GM10847 (cell line): ENCODE measurements around the gene CCDC196.

Source experiments
- POLR2A ChIP-seq: IDR thresholded peaks from 2 replicates; pipeline ENCODE4 v1.6.1; 2011; ENCODE audit not compliant: insufficient read length; ENCODE audit errors: extremely low read depth

The CCDC196 gene, protein sequence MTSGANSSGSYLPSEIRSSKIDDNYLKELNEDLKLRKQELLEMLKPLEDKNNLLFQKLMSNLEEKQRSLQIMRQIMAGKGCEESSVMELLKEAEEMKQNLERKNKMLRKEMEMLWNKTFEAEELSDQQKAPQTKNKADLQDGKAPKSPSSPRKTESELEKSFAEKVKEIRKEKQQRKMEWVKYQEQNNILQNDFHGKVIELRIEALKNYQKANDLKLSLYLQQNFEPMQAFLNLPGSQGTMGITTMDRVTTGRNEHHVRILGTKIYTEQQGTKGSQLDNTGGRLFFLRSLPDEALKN

DNA sequence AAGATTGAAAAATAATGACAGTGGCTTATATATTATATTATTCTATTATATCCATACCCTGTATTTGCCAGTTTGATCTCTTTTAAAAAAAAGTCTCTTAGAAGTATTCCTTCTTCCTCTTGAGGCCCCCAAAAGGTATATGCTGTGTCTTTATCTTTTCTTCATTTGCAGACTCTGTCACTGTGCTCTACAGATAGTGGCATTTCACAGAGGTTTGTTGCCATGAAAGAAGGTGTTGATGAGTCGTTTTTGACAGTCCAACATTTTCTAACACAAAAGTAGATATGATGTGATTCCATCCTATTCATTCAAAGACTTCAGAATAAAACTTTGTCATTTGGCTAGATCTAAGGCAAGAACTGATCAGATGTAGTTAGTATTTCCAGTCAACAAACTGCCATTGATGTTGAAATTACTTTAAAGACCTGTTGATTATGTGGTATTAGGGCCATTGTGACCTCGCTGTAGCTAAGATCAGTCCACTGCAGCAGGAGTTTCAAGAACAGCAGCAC lies at the start of gene CCDC196:
Gene CCDC196 (plus strand): TSS at position 462 of the 512 bp plus-strand sequence. CDS start 132 bp downstream, outside the sequence.
- TF ChIP-seq POLR2A: no peak

DNA sequence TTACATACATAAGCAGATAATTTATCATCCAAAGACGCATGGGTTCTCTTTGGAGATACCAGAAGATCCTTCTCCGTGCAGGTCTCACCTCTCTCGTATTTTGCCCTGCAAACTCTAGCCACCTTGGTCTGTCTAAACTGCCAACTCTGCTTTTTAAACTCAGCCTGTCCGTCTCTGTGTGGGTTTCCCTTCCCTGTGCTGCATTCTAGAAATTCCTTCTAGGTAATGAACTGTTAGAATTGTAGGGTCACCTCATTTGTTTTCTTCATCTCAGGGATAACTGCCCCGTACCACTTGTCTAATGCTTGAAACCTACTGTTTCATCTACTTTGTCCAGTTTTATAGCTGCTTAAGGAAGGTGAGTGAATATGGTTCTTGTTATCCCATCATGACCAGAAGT lies 45.4 kb upstream of the CCDC196 start:
- no peak for TF ChIP-seq POLR2A

DNA sequence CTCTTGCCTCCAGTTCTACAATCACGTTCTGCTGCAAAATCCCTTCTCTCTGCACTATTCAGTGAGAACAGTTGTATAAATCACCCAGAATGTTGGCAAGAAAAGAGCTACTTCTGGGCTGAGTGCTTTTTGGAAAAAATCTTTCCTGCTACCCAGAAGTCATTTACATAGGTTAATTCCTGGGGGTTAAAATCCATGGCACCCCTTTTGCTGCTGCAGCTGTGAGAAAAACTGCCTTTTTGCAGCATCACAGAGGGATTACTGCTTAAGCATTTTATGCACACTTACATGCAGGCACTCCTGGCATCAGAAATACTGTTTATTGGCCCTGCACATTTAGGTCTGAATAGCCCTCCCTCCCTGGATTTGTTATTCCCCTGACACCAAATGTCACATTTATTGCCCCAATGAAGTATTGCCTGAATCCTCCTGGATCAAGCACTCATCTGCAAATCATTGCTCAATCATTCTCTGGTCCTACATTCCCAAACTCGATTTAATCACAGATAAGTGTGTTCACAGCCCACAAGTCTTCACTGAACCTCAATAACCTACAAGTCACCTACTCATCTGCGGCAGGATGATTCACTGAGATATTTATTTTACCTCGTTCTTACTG lies 43.1 kb upstream of the CCDC196 start:
- TF ChIP-seq POLR2A: no peak

DNA sequence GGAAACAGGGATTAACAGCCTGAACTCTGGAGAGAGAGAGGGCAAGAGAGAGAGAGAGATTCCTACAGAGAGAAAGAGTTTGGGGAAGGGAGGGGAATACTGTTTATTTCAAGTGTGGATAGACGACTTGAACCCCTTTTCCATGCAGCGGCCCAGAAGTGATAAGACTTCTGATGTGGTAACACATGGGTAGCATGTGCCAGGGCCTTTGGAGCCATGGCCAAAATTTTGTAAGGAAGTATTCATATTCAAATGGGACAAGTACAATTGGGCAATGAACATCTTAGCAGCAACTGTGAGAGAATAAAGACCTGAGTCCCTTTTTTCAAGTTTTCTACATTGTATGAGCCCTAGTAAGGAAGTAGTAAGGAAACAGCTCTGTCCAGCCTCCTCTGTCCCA lies 42.4 kb upstream of the CCDC196 start:
- TF ChIP-seq POLR2A: no peak

DNA sequence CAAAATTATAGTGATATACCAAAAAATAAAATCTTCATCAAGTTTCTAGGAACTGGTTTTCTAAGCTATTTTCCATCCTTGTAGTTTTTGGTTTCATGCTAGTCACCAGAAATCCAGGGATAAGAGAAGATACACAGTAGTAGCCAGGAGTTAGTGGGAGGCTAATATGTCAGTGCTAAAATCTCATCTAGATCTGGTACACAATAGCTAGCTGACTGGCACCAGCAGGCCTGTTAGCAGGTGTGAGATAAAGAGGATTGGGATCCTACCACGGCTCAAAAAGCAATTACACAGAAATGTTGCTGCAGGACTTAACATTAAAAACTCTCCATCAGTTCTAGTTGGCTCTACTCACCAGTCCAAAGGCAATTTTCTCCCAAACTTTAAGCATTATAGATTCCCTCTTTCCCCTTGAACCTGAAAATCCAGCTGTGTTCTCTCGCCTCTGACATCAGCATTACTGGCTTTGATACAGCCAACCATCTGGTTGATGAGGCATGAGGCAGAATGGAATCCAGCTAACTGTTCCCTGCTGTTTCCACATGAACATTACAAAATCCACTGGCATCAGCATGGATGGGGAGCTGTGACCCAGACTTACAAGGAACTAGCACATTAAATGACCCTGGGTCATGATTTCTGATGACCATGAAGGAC lies 41.8 kb upstream of the CCDC196 start:
- TF ChIP-seq POLR2A: no peak

DNA sequence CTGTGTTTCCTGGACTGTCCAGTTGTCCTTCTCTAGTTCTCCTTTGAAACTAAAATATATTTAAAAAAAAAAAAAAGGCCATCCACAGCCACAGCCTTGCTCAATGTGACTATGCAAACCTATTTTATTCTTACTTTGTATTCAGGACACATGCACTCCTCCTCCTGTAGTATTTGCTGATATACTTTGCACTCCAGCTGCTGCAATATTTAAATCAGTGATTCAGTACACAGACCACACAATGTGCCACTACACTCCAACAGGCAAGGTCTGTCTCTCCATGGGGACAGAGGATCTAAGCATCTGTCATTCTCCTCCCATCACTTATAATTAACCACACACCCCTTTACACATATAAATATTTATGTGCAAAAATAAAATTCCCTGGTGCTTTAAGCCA lies 40.2 kb upstream of the CCDC196 start:
- TF ChIP-seq POLR2A: no peak

DNA sequence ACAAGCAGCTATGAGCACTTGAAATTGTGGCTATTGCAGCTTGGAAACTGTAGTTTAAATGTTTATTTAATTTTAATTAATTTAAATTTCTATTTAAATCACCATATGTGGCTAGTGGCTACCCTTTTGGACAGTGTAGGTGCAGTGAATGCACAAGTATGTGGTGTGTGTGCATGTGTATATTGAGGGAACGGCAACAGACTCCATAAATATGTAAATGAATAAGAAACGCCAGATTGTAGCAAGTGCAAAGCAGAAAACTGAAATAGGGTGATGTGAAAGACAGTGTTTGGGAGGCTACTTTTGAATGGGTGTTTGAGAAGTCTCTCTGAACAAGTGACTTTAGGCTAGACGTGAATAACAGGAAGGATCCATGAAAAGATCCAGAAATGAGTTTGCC lies 32.7 kb upstream of the CCDC196 start:
- TF ChIP-seq POLR2A: no peak

DNA sequence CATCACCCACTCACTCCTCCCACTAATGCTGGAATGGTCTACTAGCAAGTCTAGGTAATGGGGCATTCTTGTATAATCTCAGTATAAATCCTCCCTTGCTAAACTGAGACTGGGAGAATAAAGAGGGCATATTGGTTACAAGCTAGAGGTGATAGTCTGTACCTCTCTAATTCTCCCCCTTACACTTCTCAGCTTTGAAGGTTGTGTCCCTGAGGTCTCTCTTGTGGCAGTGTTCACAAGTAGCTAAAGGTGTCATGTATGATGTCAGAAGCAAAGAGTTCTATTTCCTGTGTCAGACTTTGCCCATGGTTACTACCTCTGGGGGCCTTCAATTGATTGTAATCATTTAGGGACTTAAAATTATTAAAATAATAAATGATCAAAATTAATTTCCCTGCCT lies 26.6 kb upstream of the CCDC196 start:
- no peak for TF ChIP-seq POLR2A

DNA sequence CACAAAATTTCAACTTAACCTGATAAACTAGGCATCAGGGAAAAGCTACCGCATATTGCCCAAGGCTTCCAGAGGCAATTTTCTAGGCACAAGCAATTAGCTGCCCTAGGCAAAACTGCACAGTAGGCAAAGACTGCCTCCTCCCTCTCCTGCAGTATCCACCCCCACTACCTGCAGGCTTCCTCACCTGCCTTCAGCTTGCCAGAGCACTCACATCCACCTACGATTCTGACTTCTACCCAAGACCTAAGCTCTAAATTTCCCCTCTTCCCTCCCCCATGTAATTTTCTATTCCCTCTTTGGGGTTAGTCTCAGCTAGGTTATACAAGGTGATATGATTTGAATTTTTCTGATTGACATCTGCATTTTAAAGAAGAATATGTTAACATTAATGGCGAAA lies 21.9 kb upstream of the CCDC196 start:
- TF ChIP-seq POLR2A: no peak

DNA sequence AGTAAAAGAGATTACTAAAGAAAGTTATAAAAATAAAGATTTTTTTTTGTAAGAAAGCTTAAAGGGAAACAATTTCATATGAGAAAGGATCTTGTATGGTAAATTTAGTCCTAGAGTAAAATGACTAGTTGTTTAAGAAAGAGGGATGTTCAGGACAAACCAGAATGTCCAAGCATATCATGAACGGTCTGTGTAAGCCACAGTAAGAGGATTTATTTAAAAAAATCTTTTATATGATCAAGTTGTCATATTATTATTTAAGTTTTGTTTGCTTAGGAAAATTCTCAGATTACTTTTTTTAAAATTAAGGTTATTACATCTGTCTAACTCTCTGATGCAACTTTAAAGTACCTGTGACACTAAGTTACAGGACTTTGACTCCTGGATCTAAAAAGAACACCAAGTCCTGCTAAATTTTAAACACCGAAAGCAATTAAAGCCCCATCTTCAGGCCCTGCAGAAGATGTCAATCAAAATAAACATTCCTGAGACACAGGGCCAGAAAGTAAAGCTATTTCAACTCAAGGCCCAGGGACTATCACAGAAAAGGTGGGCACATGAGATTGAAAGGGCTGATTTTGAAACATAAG lies 17.3 kb upstream of the CCDC196 start:
- TF ChIP-seq POLR2A: no peak

DNA sequence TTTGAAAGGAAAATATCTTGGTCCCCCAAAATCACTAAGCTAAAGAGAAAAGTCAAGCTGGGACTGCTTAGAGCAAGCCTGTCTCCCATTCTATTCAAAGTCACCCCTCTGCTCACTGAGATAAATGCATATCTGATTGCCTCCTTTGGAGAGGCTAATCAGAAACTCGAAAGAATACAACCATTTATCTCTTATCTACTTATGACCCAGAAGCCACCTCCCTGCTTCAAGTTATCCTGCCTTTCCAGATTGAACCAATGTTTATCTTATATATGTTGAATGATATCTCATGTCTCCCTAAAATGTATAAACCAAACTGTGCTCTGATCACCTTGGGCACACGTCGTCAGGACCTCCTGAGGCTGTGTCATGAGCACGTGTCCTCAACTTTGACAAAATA lies 14.6 kb upstream of the CCDC196 start:
- no peak for TF ChIP-seq POLR2A

DNA sequence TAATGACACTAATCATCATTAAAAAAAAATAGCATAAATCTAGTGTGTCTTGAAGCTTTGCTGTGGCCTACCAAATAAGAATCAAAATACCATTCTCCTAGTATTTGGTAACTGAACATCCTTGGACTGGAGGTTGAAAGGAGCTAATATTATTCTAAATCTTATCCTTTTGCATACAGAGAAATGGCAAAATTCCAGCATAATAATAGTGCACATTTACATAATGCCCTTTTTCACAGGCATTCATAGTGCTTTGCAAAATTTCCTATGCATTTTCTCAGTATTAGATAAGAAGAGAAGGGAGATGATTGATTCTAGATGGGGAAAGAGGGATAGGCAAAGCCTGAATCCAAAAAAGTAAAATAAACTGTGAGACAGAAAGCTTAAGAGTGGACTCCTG lies 13.9 kb upstream of the CCDC196 start:
- TF ChIP-seq POLR2A: no peak

DNA sequence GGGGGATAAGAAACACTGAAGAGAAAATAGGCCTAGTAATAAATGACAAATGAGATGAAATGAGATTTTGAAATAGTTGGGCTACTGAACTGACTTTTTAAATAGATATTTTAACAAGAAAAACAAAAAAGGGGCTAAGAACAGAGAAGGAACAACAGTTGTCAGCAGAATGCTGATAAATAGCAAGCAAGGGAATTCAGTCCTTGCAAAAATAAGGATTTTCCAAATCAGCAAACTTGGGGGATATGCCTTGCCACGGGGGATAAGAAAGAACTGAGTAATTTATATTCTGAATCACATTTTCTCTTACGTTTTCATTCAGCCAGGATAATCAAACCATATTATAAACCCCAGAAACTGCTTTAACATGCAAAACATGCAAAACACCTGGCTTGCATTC lies 12.9 kb upstream of the CCDC196 start:
- no peak for TF ChIP-seq POLR2A

DNA sequence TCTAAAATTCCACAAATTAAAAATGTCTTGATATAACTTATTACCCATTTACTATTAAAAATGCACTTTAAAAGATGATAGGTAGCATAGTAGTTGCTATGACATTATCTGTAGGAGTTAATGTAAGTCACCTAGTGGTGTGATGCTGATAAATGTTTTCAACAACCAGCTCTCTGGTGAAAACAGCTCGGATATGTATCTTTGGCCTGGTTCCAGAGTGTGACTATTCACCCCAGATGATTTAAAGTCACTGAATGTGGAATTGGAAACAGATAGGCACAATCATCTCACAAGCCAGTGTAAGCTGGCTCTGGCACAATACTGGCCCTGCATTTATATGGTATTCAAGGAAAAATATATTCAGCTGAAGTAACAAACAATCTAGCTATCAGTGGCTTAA lies 9.2 kb upstream of the CCDC196 start:
- no peak for TF ChIP-seq POLR2A

DNA sequence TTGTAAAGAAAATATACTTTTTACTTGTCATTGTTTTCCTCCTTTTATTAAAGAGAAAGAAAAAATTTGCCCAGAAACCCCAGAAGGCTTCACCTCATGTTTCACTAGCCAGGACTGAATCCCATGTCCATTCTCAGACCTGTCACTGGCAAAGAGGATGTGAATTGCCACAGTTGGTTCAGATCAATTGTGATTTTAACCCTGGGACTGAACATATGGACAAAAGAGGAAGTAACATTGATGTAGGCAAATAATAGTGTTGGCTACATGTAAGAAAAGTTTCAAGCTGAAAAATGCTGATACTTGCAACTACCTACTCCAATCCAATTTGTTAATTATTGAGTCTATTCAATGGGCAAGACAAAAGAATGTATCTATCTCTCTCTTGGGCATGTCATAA lies 8.6 kb upstream of the CCDC196 start:
- no peak for TF ChIP-seq POLR2A

DNA sequence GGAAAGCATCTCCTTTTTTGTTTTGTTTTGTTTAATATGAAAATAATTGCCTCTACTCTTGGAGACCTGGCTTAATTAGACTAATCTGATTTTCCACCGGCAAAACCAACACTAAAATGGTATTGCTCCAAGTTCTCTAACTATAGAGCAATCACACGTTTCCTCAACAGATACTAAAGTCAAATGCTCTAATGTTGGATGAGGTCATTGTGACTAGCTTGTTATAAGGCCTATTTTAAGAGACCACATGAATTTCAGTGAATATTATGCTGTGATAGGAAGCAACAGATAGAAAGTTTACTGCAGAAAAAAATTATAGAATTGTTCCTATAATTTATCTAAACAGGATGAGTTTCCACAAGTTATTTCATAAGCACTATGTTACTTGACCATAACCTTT lies 3.3 kb upstream of the CCDC196 start:
- TF ChIP-seq POLR2A: no peak
